Activated CD8-positive, alpha-beta memory T cell treated with anti-CD3 and anti-CD28 coated beads for 4 hours (primary cell): ENCODE data around the gene ANP32E.

Experiments
- DNase-seq, 2 donors: peaks; one replicate each; pipeline ENCODE4 v3.0.0-alpha.2; 2020; ENCODE audit warnings: low read depth in 2 of 2

The ANP32E gene

GRCh38 chr1:150168960-150169601 is 66.8 kb downstream of the ANP32E start:
- DNase-seq, result peak in 1 of 2 donors; percentile 29
